ENCODE measurements around the gene CUX1.

DNA sequence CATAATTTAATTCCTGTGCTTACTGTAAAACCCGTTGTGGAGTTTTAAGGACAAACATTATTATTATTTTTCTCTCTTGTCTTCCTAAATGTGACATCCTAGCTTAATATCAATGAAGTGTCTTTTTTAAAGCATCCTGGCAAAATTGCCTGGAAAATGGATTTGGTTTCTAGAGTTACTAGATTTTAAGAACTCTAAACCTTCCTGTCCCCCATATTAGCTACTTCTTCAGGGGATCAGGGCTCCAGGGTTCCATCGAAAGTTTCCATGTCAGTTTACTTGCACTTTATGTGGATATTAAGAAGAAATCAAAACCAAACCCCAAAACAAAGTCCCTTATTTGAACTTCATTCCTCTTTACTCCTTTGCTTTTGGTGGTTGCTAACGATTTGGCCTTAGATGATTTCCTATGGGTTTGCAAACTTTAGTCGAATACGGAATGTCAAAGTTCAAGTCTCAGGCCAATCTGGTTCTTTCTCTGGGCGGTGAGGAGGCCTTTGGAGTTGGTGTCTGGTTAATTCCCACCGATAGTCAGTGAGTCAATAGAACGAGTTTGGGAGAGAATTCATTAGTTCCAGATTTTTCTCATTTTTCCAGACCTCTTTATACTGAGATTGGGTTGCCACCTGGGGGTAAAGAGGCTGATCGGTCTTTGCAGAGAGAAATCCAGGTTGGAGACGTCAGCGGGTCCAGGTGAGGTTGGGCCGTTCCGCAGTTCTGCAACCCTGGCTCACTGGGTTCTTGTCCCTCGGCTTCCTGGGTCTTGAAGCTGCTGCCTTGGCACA, 1.1 kb downstream of the CUX1 start:
- TF ChIP-seq, protein P1, sequence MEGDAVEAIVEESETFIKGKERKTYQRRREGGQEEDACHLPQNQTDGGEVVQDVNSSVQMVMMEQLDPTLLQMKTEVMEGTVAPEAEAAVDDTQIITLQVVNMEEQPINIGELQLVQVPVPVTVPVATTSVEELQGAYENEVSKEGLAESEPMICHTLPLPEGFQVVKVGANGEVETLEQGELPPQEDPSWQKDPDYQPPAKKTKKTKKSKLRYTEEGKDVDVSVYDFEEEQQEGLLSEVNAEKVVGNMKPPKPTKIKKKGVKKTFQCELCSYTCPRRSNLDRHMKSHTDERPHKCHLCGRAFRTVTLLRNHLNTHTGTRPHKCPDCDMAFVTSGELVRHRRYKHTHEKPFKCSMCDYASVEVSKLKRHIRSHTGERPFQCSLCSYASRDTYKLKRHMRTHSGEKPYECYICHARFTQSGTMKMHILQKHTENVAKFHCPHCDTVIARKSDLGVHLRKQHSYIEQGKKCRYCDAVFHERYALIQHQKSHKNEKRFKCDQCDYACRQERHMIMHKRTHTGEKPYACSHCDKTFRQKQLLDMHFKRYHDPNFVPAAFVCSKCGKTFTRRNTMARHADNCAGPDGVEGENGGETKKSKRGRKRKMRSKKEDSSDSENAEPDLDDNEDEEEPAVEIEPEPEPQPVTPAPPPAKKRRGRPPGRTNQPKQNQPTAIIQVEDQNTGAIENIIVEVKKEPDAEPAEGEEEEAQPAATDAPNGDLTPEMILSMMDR (IDR thresholded peaks at IDR 0.05), result no peak
- TF ChIP-seq POLR2A (IDR thresholded peaks at IDR 0.05), result no peak

Measured in lower leg skin (tissue), 3 donors.